H1 (cell line): ENCODE measurements around the gene CGGBP1. TPM values are rescaled to one million over a fixed set of nuclear protein-coding genes. Genes with fewer than 3 reads are reported as not detected.

Experiments
- SIX5 ChIP-seq: IDR thresholded peaks from 2 replicates; pipeline ENCODE4 v1.6.1; 2011; ENCODE audit warnings: mild to moderate bottlenecking, low read depth, low read length
- polyA plus RNA-seq, 7 experiments: library from polyadenylated mRNA; depleted of rRNA in 3 of 7; stranded (reverse) in 5 of 7; unstranded in 2 of 7; fragments of >200 nt in 5 of 7; fragments of 200-250 nt in 2 of 7; gene quantifications; 1 replicate in 5 of 7; 2 replicates in 1 of 7; 4 replicates in 1 of 7; pipeline versions ENCODE4 v1.2.1 to v1.2.3, GENCODE V29; 2011 to 2013; ENCODE audit warnings: missing spikeins in 2 of 7, mixed read lengths in 2 of 7
- total RNA-seq: library from RNA; stranded (reverse); fragmentation: NEBNext Ultra II Directional; extraction: Animal tissue kit (Norgen Biotek cat#: 25700); gene quantifications from 2 replicates; pipeline ENCODE4 v1.2.1, GENCODE V29; 2021

CGGBP1 gene
- total and polyA plus RNA-seq, 2 of the 8 experiments (the other 6 are each of a cell fraction or from before 2014, with no cell fraction given): 22.9 to 61.4 TPM

DNA sequence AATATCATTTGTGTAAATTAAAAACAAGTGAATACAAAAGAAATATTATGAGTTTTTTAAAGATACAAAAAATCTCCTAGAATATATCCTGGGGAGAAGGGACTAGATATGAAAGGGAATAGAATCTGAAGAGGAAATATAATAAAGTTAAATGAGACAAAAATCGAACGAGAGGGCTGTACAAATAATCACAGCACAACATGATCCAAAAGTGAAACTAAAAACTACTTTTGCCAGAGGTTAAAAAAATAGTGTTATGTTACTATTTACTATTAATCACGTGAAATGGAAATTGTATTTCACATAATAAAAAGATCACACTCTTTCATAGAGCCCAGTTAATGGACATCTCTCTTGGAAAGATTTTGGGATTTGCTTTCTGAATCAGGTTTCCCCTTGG, 28.6 kb downstream of the CGGBP1 start (continued):
- TF ChIP-seq SIX5: no peak
